Caco-2 (cell line): ENCODE data around the gene METTL26. TPM values are rescaled to one million over a fixed set of nuclear protein-coding genes. Genes with fewer than 3 reads are reported as not detected.

Source experiments
- BruUV-seq: library from RNA; stranded (reverse); fragments of 400-500 nt; replicated peaks from 2 replicates; lab custom pipeline; 2021; lab: Mats Ljungman, UMichigan
- CTCF ChIA-PET: fragments of 300-600 bp; sonication (Branson Sonifier 250); formaldehyde crosslinking; loops from one replicate; lab custom pipeline; 2022; ENCODE audit warnings: antibody characterized with exemption; lab: Charles Lee
- POLR2A ChIA-PET: fragments of 300-600 bp; sonication (Branson Sonifier 250); formaldehyde crosslinking; loops from one replicate; lab custom pipeline; 2022; ENCODE audit warnings: antibody characterized with exemption; lab: Charles Lee
- DNase-seq, 2 experiments: peaks; one replicate each; pipeline versions ENCODE4 v3.0.0 to v3.0.0-alpha.2; 2020 to 2022
- H3K27me3 ChIP-seq: replicated peaks from 2 replicates; pipeline ENCODE4 v1.6.0; 2011; ENCODE audit warnings: low read length; ENCODE audit not compliant: control insufficient read depth, insufficient read depth
- H3K36me3 ChIP-seq: 2 replicates; pipeline ENCODE4 v1.5.1; 2011; ENCODE audit warnings: low read length; ENCODE audit not compliant: control insufficient read depth, insufficient read depth
- H3K4me1 ChIP-seq: fragments of 250-450 bp; sonication (Bioruptor Pico); 2 replicates; pipeline ENCODE4 v1.5.1; 2020; ENCODE audit warnings: mild to moderate bottlenecking
- H3K4me3 ChIP-seq: 2 replicates; pipeline ENCODE4 v1.5.1; 2011; ENCODE audit warnings: low read depth, mild to moderate bottlenecking, control low read depth, low read length
- H3K9me3 ChIP-seq: fragments of 250-450 bp; sonication (Bioruptor Pico); 2 replicates; pipeline ENCODE4 v1.5.1; 2020; ENCODE audit warnings: mild to moderate bottlenecking, moderate library complexity
- H3K27ac Mint-ChIP-seq: one replicate; pipeline ENCODE4 v1.8.0; 2022; ENCODE audit warnings: mixed read lengths; ENCODE audit not compliant: unreplicated experiment
- H3K27me3 Mint-ChIP-seq: one replicate; pipeline ENCODE4 v1.8.0; 2022; ENCODE audit warnings: mixed read lengths; ENCODE audit not compliant: insufficient read depth, unreplicated experiment
- H3K36me3 Mint-ChIP-seq: one replicate; pipeline ENCODE4 v1.8.0; 2022; ENCODE audit warnings: mild to moderate bottlenecking, mixed read lengths; ENCODE audit not compliant: insufficient read depth, unreplicated experiment
- H3K4me1 Mint-ChIP-seq: one replicate; pipeline ENCODE4 v1.8.0; 2022; ENCODE audit warnings: low read depth, mixed read lengths; ENCODE audit not compliant: unreplicated experiment
- H3K4me3 Mint-ChIP-seq: one replicate; pipeline ENCODE4 v1.8.0; 2022; ENCODE audit warnings: mild to moderate bottlenecking, moderate library complexity, mixed read lengths; ENCODE audit not compliant: unreplicated experiment
- H3K9me3 Mint-ChIP-seq: one replicate; pipeline ENCODE4 v1.8.0; 2022; ENCODE audit warnings: mixed read lengths; ENCODE audit not compliant: unreplicated experiment
- CTCF ChIP-seq, 2 experiments: fragments of 200-600 bp in 1 of 2; IDR thresholded peaks; 1 replicate in 1 of 2; 2 replicates in 1 of 2; pipeline versions ENCODE4 v1.5.1 to v1.8.0; 2011 to 2022; ENCODE audit warnings: antibody characterized with exemption in 1 of 2, control low read depth in 1 of 2, inconsistent platforms in 1 of 2, low read depth in 1 of 2, low read length in 1 of 2, mild to moderate bottlenecking in 1 of 2, moderate library complexity in 1 of 2; ENCODE audit not compliant: insufficient read depth in 1 of 2, severe bottlenecking in 1 of 2, unreplicated experiment in 1 of 2
- intact Hi-C: fragments of 100-400 bp; cut with micrococcal nuclease; formaldehyde crosslinking; loops from one replicate; pipeline ENCODE4 v1.10.0; 2022; ENCODE audit not compliant: unreplicated experiment
- total RNA-seq: library from RNA; stranded (reverse); gene quantifications from 2 replicates; pipeline ENCODE4 v1.2.3, GENCODE V29; 2022

The METTL26 gene
- total RNA-seq, 1 experiment from 2014 or later = 67.4 TPM

GRCh38 chr16:659618-660017 is 23.5 kb upstream of the METTL26 start:
- CTCF ChIA-PET = no interaction called here
- intact Hi-C loops = no loop called here
- Mint-ChIP-seq H3K4me1 (no peaks in the 10 kb centered on the region), H3K27ac (no peak overlapping the region), H3K4me3 (no peak overlapping the region), H3K27me3 (no peaks in the 10 kb centered on the region), H3K9me3 (no peaks in the 10 kb centered on the region), H3K36me3 (no peaks in the 10 kb centered on the region)
- DNase-seq = no peak
- Histone ChIP-seq H3K27me3 (no peaks in the 10 kb centered on the region), H3K36me3 (no peaks in the 10 kb centered on the region; the same call in 1 of the 2 replicates), H3K9me3 (no peaks in the 10 kb centered on the region), H3K4me3 (no peak overlapping the region), H3K4me1 (no peaks in the 10 kb centered on the region)
- POLR2A ChIA-PET = no interaction called here
- BruUV-seq = no TSS peak
- no peak for TF ChIP-seq CTCF (IDR thresholded peaks at IDR 0.05; ENCODE audit: insufficient read depth in 1 of 2, low read depth in 1 of 2, low read length in 1 of 2, severe bottlenecking in 1 of 2, unreplicated experiment in 1 of 2)

- no peaks in the 10 kb centered on the region for H3K9me3 Mint-ChIP-seq
- H3K36me3 Mint-ChIP-seq = no peaks in the 10 kb centered on the region
- no peaks in the 10 kb centered on the region for H3K27me3 Mint-ChIP-seq
- H3K27ac Mint-ChIP-seq = no peak overlapping the region
- H3K4me3 ChIP-seq = no peak overlapping the region
- no TSS peak for BruUV-seq
- no peaks in the 10 kb centered on the region for H3K27me3 ChIP-seq
- ChIA-PET POLR2A (no interaction called here), CTCF (no interaction called here)
- no peak for DNase-seq
- H3K4me1 ChIP-seq = no peaks in the 10 kb centered on the region
- H3K9me3 ChIP-seq = no peaks in the 10 kb centered on the region
- no peak overlapping the region for H3K4me3 Mint-ChIP-seq
- TF ChIP-seq CTCF (IDR thresholded peaks at IDR 0.05; ENCODE audit: insufficient read depth in 1 of 2, low read depth in 1 of 2, low read length in 1 of 2, severe bottlenecking in 1 of 2, unreplicated experiment in 1 of 2) = no peak
- no peaks in the 10 kb centered on the region for H3K4me1 Mint-ChIP-seq
- intact Hi-C loops = no loop called here
- H3K36me3 ChIP-seq = no peaks in the 10 kb centered on the region; the same call in 1 of the 2 replicates
Observed at GRCh38 chr16:658679-659571, 22.8 kb upstream of the METTL26 start.

- H3K27ac Mint-ChIP-seq = no peak overlapping the region
- DNase-seq = no peak
Observed at GRCh38 chr16:657487-657886, 21.4 kb upstream of the METTL26 start.

More at GRCh38 chr16:657487-657886, 21.4 kb upstream of the METTL26 start:
- intact Hi-C loops = no loop called here
- Mint-ChIP-seq H3K9me3 (no peaks in the 10 kb centered on the region), H3K4me1 (no peaks in the 10 kb centered on the region), H3K27me3 (no peaks in the 10 kb centered on the region), H3K4me3 (no peak overlapping the region), H3K36me3 (no peaks in the 10 kb centered on the region)
- Histone ChIP-seq H3K36me3 (no peaks in the 10 kb centered on the region; the same call in 1 of the 2 replicates), H3K4me3 (no peak overlapping the region), H3K27me3 (no peaks in the 10 kb centered on the region), H3K4me1 (no peaks in the 10 kb centered on the region), H3K9me3 (no peaks in the 10 kb centered on the region)
- POLR2A ChIA-PET = no interaction called here
- no TSS peak for BruUV-seq
- no peak for TF ChIP-seq CTCF (IDR thresholded peaks at IDR 0.05; ENCODE audit: insufficient read depth in 1 of 2, low read depth in 1 of 2, low read length in 1 of 2, severe bottlenecking in 1 of 2, unreplicated experiment in 1 of 2)
- CTCF ChIA-PET = no interaction called here
